A204.1 (cell line): ENCODE measurements around the gene HACD3.
"Not testable (repeated sequence)": the region's sequence is repeated elsewhere in the genome, so short reads cannot be mapped to it uniquely, and the experiment has no call there.

ENCODE experiments used
- FAIRE-seq: peaks from 2 replicates; lab custom pipeline; 2012; peaks lifted over from hg19 to GRCh38; lab: Jason Lieb, UNC

Gene HACD3

GRCh38 chr15:65603134-65603533, 72.9 kb downstream of the HACD3 start:
- no peak for FAIRE-seq

GRCh38 chr15:65603559-65603958, 73.3 kb downstream of the HACD3 start:
- FAIRE-seq: no peak

- peak; percentile 90 for FAIRE-seq
Measured at GRCh38 chr15:65610871-65611718, 80.8 kb downstream of the HACD3 start, which contains the start of gene INTS14. INTS14 (minus strand) TSS chr15:65611131; CDS start chr15:65607380, 3,751 bp downstream.

GRCh38 chr15:65611888-65612615, 81.8 kb downstream of the HACD3 start:
- FAIRE-seq: no peak

- FAIRE-seq: no peak
Measured at GRCh38 chr15:65612616-65612946, 82.3 kb downstream of the HACD3 start.

- no peak for FAIRE-seq
Measured at GRCh38 chr15:65612949-65613744, 82.9 kb downstream of the HACD3 start.

- not testable (repeated sequence) for FAIRE-seq
Measured at GRCh38 chr15:65615887-65616286, 85.6 kb downstream of the HACD3 start.

GRCh38 chr15:65618560-65619109, 88.4 kb downstream of the HACD3 start:
- no peak for FAIRE-seq

- no peak for FAIRE-seq
Measured at GRCh38 chr15:65619626-65620290, 89.5 kb downstream of the HACD3 start.

- FAIRE-seq: no peak
Measured at GRCh38 chr15:65620833-65621232, 90.6 kb downstream of the HACD3 start.

GRCh38 chr15:65621638-65622037, 91.4 kb downstream of the HACD3 start, which contains the start of gene SLC24A1:
SLC24A1 (plus strand) TSS chr15:65621938; CDS start chr15:65624081, 2,143 bp downstream.
- no peak for FAIRE-seq

- no peak for FAIRE-seq
Measured at GRCh38 chr15:65623103-65623502, 92.8 kb downstream of the HACD3 start.

GRCh38 chr15:65626856-65627255, 96.6 kb downstream of the HACD3 start:
- FAIRE-seq: no peak
